HG02885 (cell line): ENCODE data around the gene NOG.

Experiments used
- ATAC-seq: cut with Tn5 transposase; IDR thresholded peaks from one replicate; pipeline ENCODE4 v1.9.1; 2021; ENCODE audit warnings: mild to moderate bottlenecking; ENCODE audit not compliant: unreplicated experiment, poor library complexity

The NOG gene

GRCh38 chr17:56633681-56634080, 40.2 kb downstream of the NOG start:
- ATAC-seq = no peak

GRCh38 chr17:56635641-56636040, 42.1 kb downstream of the NOG start:
- no peak for ATAC-seq

DNA sequence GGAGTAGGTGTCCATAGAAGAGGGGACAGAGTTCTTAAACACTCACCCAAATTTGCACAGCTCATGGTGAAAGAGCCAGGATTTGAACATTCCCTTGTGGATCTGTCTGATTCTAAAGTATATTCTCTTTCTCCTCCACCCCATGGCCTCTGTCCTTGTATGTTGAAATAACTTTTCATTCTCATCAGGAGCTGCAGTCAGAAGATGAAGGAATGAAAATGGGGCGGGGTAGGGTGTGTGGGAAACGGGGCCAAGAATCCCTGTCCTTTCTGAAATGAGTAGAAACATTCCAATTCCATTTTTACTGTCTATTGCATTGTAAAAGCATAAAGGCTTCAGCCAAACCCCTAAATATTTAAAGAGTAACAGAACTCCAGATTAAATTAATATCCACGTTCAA, 42.8 kb downstream of the NOG start:
- no peak for ATAC-seq

- no peak for ATAC-seq
These were observed 43.8 kb downstream of the NOG start for GRCh38 chr17:56637254-56637653.

GRCh38 chr17:56638591-56639051, 45.1 kb downstream of the NOG start:
- no peak for ATAC-seq

DNA sequence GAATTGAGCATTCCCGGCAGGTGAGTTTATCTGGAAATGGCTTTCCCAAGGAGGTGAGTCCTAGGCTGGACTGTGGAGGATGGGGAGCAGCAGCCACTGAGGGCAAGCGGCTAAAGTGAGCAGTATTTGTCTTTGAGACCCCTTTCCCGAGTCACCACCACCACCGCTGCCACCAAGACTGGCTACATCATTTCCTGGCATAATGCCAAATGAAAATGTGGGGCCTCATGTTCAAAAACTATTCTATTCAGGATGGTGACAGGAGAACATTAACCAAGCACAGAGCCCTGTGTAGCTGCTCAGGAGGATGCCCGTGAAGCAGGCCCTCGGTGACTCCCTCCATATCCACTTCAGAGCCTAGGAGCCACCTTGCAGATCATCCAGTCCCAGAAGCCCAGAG, 46.0 kb downstream of the NOG start:
- ATAC-seq = no peak

DNA sequence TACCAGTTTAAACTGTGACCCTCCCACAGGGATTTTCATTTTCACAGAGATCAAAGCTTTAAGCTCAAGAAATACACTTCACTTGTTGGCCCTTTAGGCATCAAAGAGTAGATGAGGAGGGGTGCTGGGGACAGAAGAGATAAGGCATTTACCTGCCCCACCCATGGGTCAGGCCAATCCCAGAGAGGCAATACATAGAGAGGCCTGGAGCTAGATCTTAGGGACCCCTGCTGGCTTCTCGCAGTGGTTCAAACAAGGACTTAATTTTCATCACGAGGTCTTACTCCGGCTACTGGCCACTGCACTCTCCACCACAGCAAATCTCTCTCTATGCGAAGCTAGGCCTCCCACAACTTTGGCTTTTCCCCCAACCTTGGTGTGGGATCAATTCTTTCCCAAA, 46.6 kb downstream of the NOG start:
- no peak for ATAC-seq

- ATAC-seq = no peak
These were observed 47.9 kb downstream of the NOG start for GRCh38 chr17:56641373-56641772.

DNA sequence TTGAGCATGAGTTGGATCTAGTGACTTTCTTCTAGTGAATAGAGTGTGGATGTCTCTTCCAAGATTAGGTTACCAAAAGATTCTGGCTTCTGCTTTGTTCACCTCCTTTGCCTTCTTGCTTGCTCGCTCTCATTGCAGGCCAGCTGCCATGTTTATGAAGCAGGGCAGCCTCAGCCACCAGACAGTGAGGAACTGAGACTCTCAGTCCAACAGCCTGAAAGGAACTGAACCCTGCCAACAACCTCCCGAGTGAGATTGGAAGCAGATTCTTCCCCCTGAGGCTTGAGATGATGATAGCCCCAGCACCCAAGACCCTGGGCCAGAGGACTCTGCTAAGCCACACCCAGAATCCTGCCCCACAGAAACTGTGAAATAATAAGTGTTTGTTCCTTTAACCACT, 48.4 kb downstream of the NOG start:
- no peak for ATAC-seq

DNA sequence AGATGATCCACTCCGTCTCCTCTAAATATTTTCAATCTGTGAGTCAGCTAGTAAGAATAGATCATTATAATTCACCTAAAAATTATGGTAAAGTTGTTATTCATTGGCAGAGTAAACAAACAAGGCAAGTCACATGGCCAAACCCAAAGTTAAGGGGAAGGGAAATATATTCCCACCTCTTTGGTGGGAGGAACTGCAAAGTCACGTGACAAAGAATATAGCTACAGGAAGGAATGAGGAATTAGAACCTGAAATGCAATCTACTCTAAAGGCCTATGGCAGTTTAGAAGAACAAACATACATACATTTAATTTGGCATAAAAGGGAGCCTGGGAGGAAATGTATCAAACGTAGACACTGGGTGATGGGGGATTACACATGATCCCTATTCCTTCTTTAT, 48.9 kb downstream of the NOG start:
- ATAC-seq = no peak
